B cell (primary cell): ENCODE results near the gene PRPF4. TPM values are rescaled to one million over a fixed set of nuclear protein-coding genes. Genes with fewer than 3 reads are reported as not detected.

Experiments
- ATAC-seq: fragments of 200-7000 bp; cut with Tn5 transposase; one replicate; pipeline ENCODE4 v1.10.0; 2021; ENCODE audit warnings: low read depth, mild to moderate bottlenecking, moderate number of reproducible peaks, moderate library complexity
- CTCF ChIA-PET: fragments of 350-600 bp; sonication (Branson Sonifier 250); formaldehyde crosslinking; loops from one replicate; lab custom pipeline; 2021; ENCODE audit warnings: antibody characterized with exemption, inconsistent platforms; lab: Charles Lee
- POLR2A ChIA-PET: fragments of 350-600 bp; sonication (Branson Sonifier 250); formaldehyde crosslinking; loops from one replicate; lab custom pipeline; 2021; ENCODE audit warnings: antibody characterized with exemption; lab: Charles Lee
- DNase-seq: peaks from one replicate; pipeline ENCODE4 v3.0.0; 2013
- H2AFZ ChIP-seq: 2 replicates; pipeline ENCODE4 v1.6.1; 2012; ENCODE audit warnings: mild to moderate bottlenecking, low read depth, low read length; ENCODE audit not compliant: insufficient read depth, poor library complexity, severe bottlenecking
- H3K27ac ChIP-seq, 2 donors: 1 replicate in 1 of 2; 2 replicates in 1 of 2; pipeline ENCODE4 v1.5.1; 2012 to 2013; ENCODE audit warnings: low read length in 2 of 2, mild to moderate bottlenecking in 2 of 2, moderate library complexity in 1 of 2
- H3K27me3 ChIP-seq, 4 experiments: fragments of 200-600 bp in 1 of 4; sonication (generic) in 1 of 4; replicated peaks in 1 of 4; 1 replicate in 2 of 4; 2 replicates in 2 of 4; pipeline versions ENCODE4 v1.6.1 to v1.7.0; 2013 to 2016; ENCODE audit warnings: low read length in 3 of 4, mild to moderate bottlenecking in 2 of 4, mixed read lengths in 1 of 4, moderate library complexity in 1 of 4; ENCODE audit not compliant: insufficient read depth in 4 of 4, control insufficient read depth in 3 of 4; ENCODE audit errors: control extremely low read depth in 1 of 4
- H3K36me3 ChIP-seq, 2 experiments: replicated peaks in 1 of 2; 1 replicate in 1 of 2; 2 replicates in 1 of 2; pipeline versions ENCODE4 v1.6.1 to v1.7.1; 2013; ENCODE audit warnings: low read length in 1 of 2; ENCODE audit not compliant: insufficient read depth in 2 of 2, control insufficient read depth in 1 of 2; ENCODE audit errors: control extremely low read depth in 1 of 2, extremely low read depth in 1 of 2
- H3K4me1 ChIP-seq, 2 donors: fragments of 200-600 bp in 1 of 2; sonication (generic) in 1 of 2; 1 replicate in 1 of 2; 2 replicates in 1 of 2; pipeline versions ENCODE4 v1.5.1 to v1.6.1; 2013 to 2017; ENCODE audit warnings: low read length in 2 of 2; ENCODE audit not compliant: control insufficient read depth in 2 of 2, insufficient read depth in 2 of 2
- H3K4me2 ChIP-seq: replicated peaks from 2 replicates; pipeline ENCODE3; 2012; ENCODE audit warnings: mild to moderate bottlenecking, low read depth, low read length; ENCODE audit not compliant: poor library complexity, severe bottlenecking
- H3K4me3 ChIP-seq, 5 experiments: fragments of 200-600 bp in 1 of 5; sonication (generic) in 1 of 5; 1 replicate in 3 of 5; 2 replicates in 2 of 5; pipeline versions ENCODE4 v1.5.1 to v1.7.0; 2011 to 2016; ENCODE audit warnings: low read length in 4 of 5, mild to moderate bottlenecking in 4 of 5, low read depth in 2 of 5, control low read depth in 1 of 5, moderate library complexity in 1 of 5; ENCODE audit not compliant: insufficient read depth in 1 of 5; ENCODE audit errors: control extremely low read depth in 1 of 5, extremely low read depth in 1 of 5
- H3K79me2 ChIP-seq: fragments of 200-600 bp; sonication (generic); one replicate; pipeline ENCODE4 v1.6.0; 2016; ENCODE audit warnings: low read length; ENCODE audit not compliant: control insufficient read depth, insufficient read depth
- H3K9ac ChIP-seq: fragments of 200-600 bp; sonication (generic); 2 replicates; pipeline ENCODE4 v1.6.1; 2017; ENCODE audit warnings: mild to moderate bottlenecking, low read length, moderate library complexity
- H3K9me3 ChIP-seq, 3 donors: one replicate each; pipeline versions ENCODE4 v1.6.1 to v1.7.1; 2013; ENCODE audit warnings: low read length in 2 of 3; ENCODE audit not compliant: control insufficient read depth in 2 of 3, insufficient read depth in 1 of 3; ENCODE audit errors: control extremely low read depth in 1 of 3
- H4K20me1 ChIP-seq: 2 replicates; pipeline ENCODE4 v1.6.0; 2012; ENCODE audit warnings: mild to moderate bottlenecking, low read length; ENCODE audit not compliant: insufficient read depth, control insufficient read depth, poor library complexity, severe bottlenecking
- H3K27ac Mint-ChIP-seq: one replicate; pipeline ENCODE4 v1.8.0; 2021; ENCODE audit warnings: mixed read lengths
- H3K27me3 Mint-ChIP-seq: one replicate; pipeline ENCODE4 v1.8.0; 2021; ENCODE audit warnings: mixed read lengths
- H3K4me1 Mint-ChIP-seq: one replicate; pipeline ENCODE4 v1.8.0; 2021; ENCODE audit warnings: mixed read lengths
- H3K4me3 Mint-ChIP-seq: one replicate; pipeline ENCODE4 v1.8.0; 2021; ENCODE audit warnings: mixed read lengths
- H3K9me3 Mint-ChIP-seq: one replicate; pipeline ENCODE4 v1.8.0; 2022; ENCODE audit warnings: mixed read lengths; ENCODE audit not compliant: insufficient read depth
- CTCF ChIP-seq: fragments of 200-600 bp; IDR thresholded peaks from one replicate; pipeline ENCODE4 v1.8.0; 2022; ENCODE audit warnings: antibody characterized with exemption, mild to moderate bottlenecking
- EZH2 ChIP-seq: IDR thresholded peaks from 2 replicates; pipeline ENCODE4 v1.6.1; 2012; ENCODE audit warnings: borderline replicate concordance, low read depth, mild to moderate bottlenecking, moderate library complexity, low read length; ENCODE audit not compliant: insufficient read depth, poor library complexity, severe bottlenecking
- WGBS: methylation state at CpG from one replicate; pipeline ENCODE4 v1.1.5; 2013; ENCODE audit warnings: missing lambda C conversion rate; ENCODE audit not compliant: insufficient coverage; 5-methylcytosine and 5-hydroxymethylcytosine counted together
- intact Hi-C: fragments of 100-400 bp; cut with micrococcal nuclease; formaldehyde crosslinking; loops from one replicate; pipeline ENCODE4 v1.10.0; 2022
- polyA plus RNA-seq: library from polyadenylated mRNA; depleted of rRNA; stranded (reverse); fragments of >200 nt; gene quantifications from 2 replicates; pipeline ENCODE4 v1.2.3, GENCODE V29; 2012
- total RNA-seq, 2 donors: library from RNA; stranded (reverse); fragments of 120-200 nt in 1 of 2; gene quantifications; 1 replicate in 1 of 2; 2 replicates in 1 of 2; pipeline versions ENCODE4 v1.2.3 to v1.2.4, GENCODE V29; 2013 to 2022

PRPF4 gene
- total and polyA plus RNA-seq, 2 donors (not counting 1 experiment from before 2014, with no cell fraction given), result 11.4 to 30.8 TPM

- Histone ChIP-seq H3K4me3 (no peak overlapping the region), H2AFZ (no peak overlapping the region), H3K9me3 (no peaks in the 10 kb centered on the region), H3K4me2 (no peak overlapping the region), H3K79me2 (no peaks in the 10 kb centered on the region), H3K36me3 (no peaks in the 10 kb centered on the region), H3K27me3 (no peaks in the 10 kb centered on the region), H4K20me1 (no peaks in the 10 kb centered on the region), H3K4me1 (peaks cover 11 to 13% of the 10 kb centered on the region in 2 donors), H3K27ac (no peak overlapping the region), H3K9ac (no peak overlapping the region)
- ChIA-PET CTCF (no interaction called here), POLR2A (no interaction called here)
- Mint-ChIP-seq H3K4me1 (peaks cover 24% of the 10 kb centered on the region), H3K27me3 (no peaks in the 10 kb centered on the region), H3K27ac (no peak overlapping the region), H3K9me3 (no peaks in the 10 kb centered on the region), H3K4me3 (no peak overlapping the region)
- intact Hi-C loops, result no loop called here
- 95% methylated on average over 3 of the region's 4 CpGs for WGBS
- DNase-seq, result no peak
- ATAC-seq, result no peak
- TF ChIP-seq EZH2 (no peak), CTCF (no peak)
These were observed 38.4 kb upstream of the PRPF4 start for GRCh38 chr9:113237026-113237425.

- H3K36me3 ChIP-seq, result no peaks in the 10 kb centered on the region
- POLR2A ChIA-PET, result no interaction called here
- intact Hi-C loops, result no loop called here
- no peaks in the 10 kb centered on the region for H4K20me1 ChIP-seq
- TF ChIP-seq CTCF (no peak), EZH2 (no peak)
- H3K27ac Mint-ChIP-seq, result no peak overlapping the region
- H3K27ac ChIP-seq, result no peak overlapping the region
- no peak overlapping the region for H2AFZ ChIP-seq
- no peak overlapping the region for H3K4me3 Mint-ChIP-seq
- H3K4me1 Mint-ChIP-seq, result peaks cover 12% of the 10 kb centered on the region
- H3K9me3 Mint-ChIP-seq, result no peaks in the 10 kb centered on the region
- H3K4me1 ChIP-seq, result peaks cover 2 to 3% of the 10 kb centered on the region in 2 donors
- CTCF ChIA-PET, result no interaction called here
- H3K79me2 ChIP-seq, result no peaks in the 10 kb centered on the region
- no peaks in the 10 kb centered on the region for H3K27me3 ChIP-seq
- no peaks in the 10 kb centered on the region for H3K9me3 ChIP-seq
- no peak overlapping the region for H3K4me2 ChIP-seq
- H3K27me3 Mint-ChIP-seq, result no peaks in the 10 kb centered on the region
- 95% methylated on average over 6 of the region's 10 CpGs for WGBS
- DNase-seq, result no peak
- no peak overlapping the region for H3K9ac ChIP-seq
- no peak overlapping the region for H3K4me3 ChIP-seq
- ATAC-seq, result no peak
These were observed 37.1 kb upstream of the PRPF4 start for GRCh38 chr9:113238202-113238858.
